HG03521 (cell line): Measurements from ENCODE around the gene OR6C75.
"Not testable (repeated sequence)": the region's sequence is repeated elsewhere in the genome, so short reads cannot be mapped to it uniquely, and the experiment has no call there.

Experiments used
- ATAC-seq: cut with Tn5 transposase; IDR thresholded peaks from one replicate; pipeline ENCODE4 v1.9.1; 2021; ENCODE audit warnings: mild to moderate bottlenecking, moderate library complexity; ENCODE audit not compliant: unreplicated experiment

Gene OR6C75

DNA sequence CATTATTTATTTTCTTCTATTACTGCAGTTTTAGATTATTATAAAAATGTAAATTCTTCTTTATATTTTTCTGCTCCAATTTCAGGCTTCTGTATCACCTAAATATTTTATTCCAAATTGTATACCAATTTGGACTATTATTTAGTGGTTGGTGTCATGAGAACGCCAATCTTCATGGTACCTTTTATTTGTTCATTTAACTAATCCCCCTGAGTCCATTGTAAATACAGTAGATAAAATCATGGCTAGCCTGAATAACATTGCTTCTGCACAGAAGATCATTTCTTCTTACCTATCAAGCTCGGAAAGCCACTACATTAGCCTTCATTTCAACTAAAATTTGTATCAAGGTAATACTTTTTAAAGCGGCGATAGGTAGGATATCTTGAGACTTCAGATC, at the start of gene OR6C75:
OR6C75 (plus strand) TSS at position 301 of the 400 bp plus-strand sequence. CDS start 2,136 bp downstream, outside the sequence.
- ATAC-seq: no peak

DNA sequence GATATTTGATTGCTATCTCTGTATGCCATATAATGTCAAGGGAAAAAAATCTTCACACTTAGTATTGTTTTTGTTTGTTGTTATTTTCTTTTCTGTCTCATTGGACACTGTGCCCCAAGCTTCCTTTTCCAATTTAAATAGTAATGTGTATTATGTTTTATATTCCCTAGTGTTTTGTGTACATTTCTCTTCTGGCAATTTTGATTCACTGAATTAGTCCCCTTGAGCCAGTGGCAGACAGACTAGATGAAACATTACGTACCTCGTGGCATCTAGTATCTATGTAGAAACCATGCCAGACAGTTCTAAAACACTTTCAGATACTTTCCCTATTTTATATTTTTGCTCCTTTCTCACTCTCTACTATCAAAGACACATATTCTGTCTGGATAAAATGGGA, 48.7 kb upstream of the OR6C75 start, which contains the start of gene OR6C1:
OR6C1 (plus strand) TSS at position 301 of the 400 bp plus-strand sequence. CDS start 6,257 bp downstream, outside the sequence.
- no peak for ATAC-seq

DNA sequence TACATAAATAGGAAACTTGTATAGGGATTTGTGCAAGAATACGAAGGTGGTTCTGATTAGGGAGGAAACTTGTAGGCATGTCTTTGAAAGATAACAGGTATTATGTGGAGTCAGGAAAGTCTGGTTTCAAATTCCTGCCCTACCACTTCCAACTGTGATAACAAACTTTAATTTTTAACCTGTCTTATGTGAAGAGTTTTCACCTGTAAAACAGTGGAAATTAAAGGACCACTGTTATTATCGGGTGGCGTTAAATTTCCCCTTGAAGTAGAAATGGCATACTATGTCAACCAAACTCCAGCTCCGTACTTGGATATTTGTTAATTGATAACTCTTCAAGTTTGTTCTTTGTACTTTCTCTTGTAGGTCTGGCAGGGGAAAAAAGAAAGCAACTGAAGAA, 42.6 kb upstream of the OR6C75 start:
- no peak for ATAC-seq

DNA sequence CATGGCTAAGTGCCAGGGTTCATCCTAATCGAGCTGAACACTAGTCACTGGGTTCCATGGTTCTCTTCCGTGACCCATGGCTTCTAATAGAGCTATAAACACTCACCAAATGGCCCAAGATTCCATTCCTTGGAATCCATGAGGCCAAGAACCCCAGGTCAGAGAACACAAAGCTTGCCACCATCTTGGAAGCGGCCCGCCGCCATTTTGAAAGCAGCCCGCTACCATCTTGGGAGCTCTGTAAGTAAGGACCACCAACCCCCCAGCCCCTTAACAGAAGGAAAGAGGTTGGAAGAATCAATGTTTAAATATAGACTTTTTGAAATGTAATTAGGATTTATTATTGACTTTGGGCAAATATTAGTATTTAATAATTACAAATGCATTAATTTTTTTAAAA, 37.0 kb upstream of the OR6C75 start:
- not testable (repeated sequence) for ATAC-seq

DNA sequence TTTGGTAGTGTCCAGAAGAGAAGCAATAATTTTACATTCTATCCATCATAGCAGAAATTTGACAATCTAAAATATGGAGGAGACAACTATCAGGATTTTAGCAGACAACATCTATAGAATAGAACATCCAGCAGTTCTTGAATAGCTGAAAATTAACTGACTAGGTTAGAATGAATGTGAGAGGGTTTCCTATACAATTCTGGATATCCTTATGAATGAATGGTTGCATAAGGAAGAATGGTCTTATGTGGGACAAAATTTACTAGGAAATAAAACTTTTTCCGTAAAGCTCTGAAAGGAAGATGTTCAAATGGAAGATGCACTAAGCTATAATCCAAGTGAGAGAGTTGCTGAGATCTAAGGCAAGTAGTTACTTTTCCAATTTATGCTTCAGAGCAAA, 32.3 kb upstream of the OR6C75 start, which contains the start of gene OR6C3:
OR6C3 (plus strand) TSS at position 301 of the 400 bp plus-strand sequence. CDS start 955 bp downstream, outside the sequence.
- ATAC-seq: no peak

DNA sequence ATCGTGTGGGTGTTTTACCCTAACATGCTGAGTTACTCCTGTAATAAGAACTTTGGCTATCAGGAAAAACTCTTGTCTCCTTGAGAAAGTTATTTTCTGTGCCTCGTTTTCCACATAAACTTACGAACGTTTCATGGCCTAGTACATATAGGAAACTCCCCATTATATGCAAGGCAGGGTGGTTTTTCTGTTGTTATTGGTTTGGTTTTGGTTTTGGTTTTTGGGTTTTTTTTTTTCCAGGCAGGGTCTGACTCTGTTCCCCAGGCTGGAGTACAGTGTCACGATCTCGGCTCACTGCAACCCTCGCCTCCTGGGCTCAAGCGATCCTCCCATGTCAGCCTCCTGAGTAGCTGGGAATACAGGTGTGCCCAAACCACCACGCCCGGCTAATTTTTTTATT, 26.8 kb upstream of the OR6C75 start:
- ATAC-seq: no peak

DNA sequence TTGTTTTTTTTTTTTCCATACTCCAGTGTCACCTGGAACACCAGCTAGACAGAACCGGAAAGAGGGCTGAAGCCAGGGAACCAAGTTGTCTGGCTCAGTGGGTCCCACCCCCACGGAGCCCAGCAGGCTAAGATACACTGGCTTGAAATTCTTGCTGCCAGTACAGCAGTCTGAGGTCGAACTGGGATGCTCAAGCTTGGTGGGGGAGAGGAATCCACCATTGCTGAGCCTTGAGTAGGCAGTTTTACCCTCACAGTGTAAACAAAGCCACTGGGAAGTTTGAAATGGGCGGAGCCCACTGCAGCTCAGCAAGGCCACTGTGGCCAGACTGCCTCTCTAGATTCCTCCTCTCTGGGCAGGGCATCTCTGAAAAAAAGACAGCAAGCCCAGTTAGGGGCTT, 7.4 kb upstream of the OR6C75 start:
- ATAC-seq: not testable (repeated sequence)

DNA sequence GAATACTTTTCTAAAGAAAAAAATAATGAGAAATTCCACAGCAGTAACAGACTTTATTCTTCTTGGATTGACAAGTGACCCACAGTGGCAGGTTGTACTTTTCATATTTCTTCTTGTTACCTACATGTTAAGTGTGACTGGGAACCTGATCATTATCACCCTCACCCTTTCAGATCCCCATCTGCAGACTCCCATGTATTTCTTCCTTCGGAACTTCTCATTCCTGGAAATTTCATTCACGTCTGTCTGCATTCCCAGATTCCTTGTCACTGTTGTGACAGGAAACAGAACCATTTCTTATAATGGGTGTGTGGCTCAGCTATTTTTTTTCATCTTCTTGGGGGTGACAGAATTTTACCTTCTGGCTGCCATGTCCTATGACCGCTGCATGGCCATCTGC, 2.3 kb downstream of the OR6C75 start:
- ATAC-seq: no peak

DNA sequence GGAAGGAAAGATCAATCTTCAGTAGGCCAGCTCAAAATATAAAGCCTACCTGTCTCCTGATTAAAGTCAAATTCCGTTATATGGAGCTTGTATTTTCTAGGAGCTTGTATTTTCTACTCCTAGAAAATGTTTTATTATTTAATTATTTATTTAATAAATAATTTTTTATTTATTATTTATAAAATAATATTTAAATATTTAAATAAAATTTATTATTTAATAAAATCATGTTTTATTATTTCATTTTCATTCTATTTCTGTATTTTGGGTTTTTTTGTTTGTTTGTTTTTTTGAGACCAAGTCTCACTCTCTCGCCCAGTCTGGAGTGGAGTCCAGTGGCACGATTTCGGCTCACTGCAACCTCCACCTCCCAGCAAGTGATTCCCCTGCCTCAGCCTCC, 9.7 kb downstream of the OR6C75 start:
- ATAC-seq: no peak

DNA sequence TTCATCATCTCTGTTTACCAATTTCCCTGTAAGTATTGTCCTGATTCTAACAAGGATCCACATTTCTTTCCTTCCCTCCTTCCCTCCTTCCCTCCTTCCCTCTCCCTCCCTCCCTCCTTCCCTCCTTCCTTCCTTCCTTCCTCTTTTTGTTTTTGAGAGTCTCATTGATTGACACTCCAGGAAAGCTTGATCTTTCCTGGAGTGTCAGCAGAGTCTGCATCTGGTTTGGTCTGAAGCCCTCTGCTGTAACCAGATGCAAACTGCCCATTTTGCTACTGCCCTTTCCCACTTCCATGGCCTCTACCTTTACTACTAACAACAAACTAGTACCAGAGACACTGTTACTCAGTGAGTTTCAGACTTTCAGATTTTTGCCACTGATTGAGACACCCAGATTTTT, 23.1 kb downstream of the OR6C75 start:
- ATAC-seq: no peak

DNA sequence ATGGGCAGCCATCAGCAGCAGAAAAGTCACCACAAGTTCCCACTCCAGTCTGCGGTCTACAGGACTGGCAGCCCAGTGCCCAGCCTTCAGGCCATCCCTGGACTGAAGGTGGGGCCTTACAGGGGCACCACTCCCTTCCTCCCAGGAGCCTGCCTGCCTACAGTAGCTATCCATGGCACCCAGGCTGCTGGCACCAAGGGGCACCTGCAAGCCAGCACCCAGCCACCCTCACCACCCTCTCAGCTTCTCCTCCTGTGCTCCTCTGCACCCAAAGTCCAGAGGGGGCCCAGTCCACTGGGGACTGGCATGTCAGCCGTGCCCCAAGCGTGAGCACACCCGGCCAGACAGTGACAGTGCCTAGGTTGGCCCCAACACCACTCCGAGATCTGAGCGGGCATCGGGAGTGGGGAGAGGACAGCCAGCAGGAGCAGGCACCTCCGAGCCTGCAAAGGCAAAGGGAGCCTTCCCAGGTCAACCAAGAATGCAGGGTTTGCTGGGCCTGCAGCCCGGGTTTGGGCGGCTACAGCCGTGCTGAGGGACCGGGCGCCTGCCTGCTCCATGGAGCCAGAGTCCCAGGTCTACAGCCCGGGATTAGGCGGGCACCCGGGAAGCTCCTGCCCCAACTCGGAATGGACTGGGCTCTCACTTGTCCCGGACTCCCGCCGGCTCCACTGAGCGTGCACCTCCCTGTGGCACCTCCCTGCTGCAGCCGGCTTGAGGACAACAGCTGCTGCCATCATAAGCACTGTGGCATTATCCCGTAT, 29.4 kb downstream of the OR6C75 start:
- no peak for ATAC-seq

DNA sequence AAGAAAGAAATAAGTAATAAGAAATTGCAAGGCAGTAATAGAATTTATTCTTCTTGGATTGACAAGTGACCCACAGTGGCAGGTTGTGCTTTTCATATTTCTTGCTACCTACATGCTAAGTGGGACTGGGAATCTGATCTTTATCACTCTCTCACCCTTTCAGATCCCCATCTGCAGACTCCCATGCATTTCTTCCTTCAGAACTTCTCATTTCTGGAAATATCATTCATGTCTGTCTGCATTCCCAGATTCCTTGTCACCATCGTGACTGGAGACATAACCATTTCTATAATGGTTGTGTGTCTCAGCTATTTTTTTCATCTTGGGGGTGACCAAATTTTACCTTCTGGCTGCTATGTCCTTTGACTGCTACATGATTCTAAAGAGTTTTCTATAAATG, 33.6 kb downstream of the OR6C75 start:
- no peak for ATAC-seq

DNA sequence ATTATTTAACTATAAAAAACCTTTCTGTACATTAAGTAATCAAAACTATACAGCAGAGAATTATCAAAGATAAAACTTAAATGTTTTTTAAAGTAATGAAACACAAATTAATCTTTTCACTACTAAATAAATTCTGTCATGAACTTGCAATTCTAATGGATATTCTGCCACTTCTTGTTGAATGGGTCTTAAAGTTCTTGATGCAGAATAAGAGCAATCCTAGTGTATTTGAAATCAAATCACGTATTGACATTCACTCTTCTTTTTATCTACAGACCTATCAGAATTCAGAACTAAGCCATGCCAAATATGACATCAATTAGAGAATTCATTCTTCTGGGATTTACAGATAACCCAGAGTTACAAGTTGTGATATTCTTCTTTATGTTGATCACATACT, 37.5 kb downstream of the OR6C75 start, which contains the start of gene OR6C65:
OR6C65 (plus strand) TSS at position 301 of the 400 bp plus-strand sequence; CDS start at position 301, 0 bp downstream.
- no peak for ATAC-seq

DNA sequence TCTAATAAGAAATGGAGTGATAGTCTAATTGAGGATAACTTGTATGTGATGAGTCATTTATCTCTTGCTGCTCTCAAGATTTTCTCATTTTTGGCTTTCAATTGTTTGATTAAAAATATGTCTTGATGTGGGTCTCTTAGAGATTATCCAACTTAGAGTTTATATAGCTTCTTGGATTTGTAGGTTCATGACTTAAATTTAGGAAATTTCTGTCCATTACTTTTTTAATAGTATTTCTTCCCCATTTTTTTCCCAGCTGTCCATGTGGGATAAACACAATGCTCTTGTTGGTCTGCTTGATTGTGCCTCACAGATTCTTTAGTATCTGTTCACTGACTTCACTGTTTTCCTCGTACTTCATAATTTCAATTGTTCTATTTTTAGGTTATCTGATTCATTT, 45.1 kb downstream of the OR6C75 start:
- ATAC-seq: no peak

DNA sequence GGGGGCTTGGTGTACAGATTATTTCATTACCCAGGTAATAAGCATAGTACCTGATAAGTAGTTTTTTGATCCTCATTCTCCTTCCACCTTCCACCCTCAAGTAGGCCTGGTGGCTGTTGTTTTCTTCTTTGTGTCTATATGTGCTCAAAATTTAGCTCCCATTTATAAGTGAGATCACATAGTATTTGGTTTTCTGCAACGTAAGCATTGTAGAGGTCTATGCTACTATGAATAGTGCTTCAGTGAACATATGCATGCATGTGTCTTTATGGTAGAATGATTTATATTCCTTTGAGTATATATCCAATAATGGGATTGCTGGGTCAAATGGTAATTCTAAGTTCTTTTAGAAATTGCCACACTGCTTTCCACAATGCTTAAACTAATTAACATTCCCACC, 46.4 kb downstream of the OR6C75 start:
- ATAC-seq: not testable (repeated sequence)

DNA sequence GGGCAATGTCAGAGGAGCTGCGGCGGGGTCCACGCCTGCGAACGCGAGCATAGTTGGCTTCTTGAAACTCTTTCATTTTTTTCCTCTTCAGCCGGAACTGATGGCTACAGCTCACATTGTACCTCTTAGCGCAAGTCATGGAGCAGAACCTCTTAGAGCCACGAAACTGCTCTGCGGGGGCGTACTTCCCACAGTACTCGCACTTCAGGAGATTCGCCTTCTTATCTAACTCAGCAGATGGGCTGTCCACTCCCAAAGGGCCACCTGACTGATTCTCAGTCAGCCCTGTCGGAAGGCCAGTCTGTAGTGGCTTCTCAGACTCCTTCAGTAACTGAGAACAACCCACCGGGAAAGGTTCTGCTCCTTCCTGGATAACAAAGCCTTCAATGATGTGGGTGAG, 49.4 kb downstream of the OR6C75 start:
- not testable (repeated sequence) for ATAC-seq

DNA sequence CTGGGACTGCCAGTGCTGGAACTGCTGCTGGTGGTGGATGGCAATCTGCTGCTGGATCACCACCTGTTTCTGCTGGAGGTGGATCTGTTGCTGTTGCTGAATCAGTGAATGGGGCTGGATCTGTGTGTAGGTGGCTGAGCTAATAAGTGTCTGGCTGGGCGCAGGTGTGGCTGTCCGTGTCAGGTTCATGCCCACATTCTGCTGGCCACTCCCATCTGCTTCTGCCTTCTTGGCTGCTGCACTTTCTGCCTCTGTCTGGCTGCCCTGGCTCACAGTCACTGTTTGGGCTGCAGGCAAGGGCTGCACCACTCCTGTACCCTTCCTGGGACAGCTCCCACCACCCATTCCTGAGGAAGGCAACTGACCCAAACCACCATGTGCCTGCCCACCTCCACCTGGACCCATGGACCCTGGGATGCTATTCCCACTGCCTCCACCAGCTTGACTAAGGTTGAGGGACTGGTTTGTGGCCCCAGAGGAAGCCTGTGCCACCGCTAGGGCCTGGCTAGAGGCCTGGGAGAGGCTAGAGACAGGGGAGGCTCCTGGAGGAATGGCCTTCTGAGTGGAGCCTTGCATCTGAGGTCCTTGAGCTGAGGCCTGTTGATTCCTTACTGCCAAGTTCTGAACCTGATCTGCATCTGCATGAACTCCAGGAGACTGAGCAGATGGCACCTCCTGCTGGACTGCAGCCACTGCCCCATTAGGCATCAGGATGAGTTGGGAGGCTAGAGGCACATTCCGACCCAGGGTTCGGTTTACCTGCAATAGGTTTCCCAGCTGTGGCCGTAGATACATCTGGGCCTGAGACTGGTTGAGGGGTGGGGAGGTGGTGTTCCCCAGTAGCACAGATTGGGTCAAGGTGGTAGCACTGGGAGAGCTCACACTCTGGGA, 51.0 kb downstream of the OR6C75 start:
- ATAC-seq: not testable (repeated sequence)

DNA sequence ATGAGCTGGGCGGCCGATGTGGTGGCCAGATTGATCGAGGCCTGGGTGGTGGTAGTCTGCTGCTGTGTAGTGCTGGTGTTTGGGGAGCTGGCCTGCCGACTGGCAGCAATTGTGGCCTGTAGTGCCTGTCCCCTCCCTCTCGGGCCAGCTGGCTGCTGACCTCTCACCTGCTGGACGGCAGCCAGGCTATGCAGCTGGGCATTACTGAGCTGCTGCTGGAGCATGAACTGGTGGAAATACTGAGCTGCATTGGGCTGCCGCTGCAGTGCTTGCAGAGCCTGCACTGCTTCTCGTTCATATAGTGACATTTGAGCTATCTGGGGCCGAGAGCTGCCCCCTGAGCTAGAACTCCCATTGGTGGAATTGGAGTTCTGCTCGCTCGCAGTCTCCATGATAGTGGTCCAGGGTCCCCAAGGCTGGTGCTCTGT, 51.6 kb downstream of the OR6C75 start:
- ATAC-seq: not testable (repeated sequence)

DNA sequence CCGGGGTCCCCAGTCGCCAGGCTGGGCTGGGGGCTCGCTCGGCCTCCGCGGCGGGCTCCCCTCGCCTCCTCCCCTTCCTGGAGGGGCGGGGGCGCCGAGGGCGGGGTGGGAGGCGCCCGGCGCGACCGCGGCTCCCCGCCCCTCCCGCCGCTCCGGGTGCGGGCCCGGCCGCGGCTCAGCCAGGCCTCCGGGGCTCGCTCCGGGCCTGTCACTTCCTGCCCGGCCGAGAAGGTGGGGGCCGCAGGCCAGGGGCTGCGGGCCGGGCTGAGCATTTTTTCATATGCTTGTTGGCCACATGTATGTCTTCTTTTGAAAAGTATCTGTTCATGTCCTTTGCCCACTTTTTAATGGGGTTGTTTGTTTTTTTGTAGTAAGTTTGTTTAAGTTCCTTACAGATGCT, 52.1 kb downstream of the OR6C75 start:
- not testable (repeated sequence) for ATAC-seq

DNA sequence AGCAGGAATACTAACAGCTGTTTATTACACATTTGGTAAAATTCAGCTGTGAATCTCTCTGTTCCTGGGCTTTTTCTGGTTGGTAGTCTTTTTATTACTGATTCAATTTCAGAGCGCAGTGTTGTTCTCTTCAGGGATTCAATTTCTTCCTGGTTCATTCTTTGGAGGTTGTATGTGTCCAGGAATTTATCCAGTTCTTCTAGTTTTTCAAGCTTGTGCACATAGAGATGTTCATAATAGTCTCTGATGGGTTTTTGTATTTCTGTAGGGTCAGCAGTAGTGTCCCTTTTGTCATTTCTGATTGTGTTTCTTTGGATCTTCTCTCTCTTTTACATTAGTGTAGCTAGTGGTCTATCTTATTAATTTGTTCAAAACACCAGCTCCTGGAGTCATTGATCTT, 54.2 kb downstream of the OR6C75 start:
- ATAC-seq: no peak
